ENCODE measurements around the gene UNC13A. TPM values are rescaled to one million over a fixed set of nuclear protein-coding genes. Genes with fewer than 3 reads are reported as not detected.

UNC13A gene
- total RNA-seq, 1 donor from 2014 or later: 1.3 TPM

DNA sequence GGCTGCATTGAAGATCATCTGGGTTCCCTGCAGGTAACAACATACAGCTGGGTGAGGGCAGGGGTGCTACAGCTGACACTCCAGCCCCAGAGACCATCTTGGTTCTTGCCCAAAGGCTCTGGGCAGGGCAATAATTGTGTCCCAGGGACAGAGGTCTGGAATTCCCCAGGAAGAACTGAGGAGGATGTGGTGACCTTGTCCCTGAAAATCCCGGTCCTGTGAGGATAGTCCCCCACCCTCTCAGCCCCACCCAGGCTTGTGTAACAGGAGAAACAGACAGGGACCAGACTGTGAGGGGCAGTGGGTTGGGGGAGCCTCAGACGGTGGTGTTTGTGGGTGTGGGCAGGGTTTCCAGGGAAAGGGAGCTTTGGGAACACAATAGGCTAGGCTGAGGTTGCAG lies 69.2 kb downstream of the UNC13A start:
- Histone ChIP-seq H3K36me3 (no peaks in the 10 kb centered on the region), H3K4me2 (no peak overlapping the region), H2AFZ (replicated peaks) (no peak overlapping the region), H3K9ac (no peak overlapping the region), H3F3A (ENCODE audit: low read depth) (peaks cover 20% of the 10 kb centered on the region), H3K4me3 (no peak overlapping the region), H3K27me3 (no peaks in the 10 kb centered on the region), H3K9me3 (ENCODE audit: low read depth) (no peaks in the 10 kb centered on the region), H4K20me1 (ENCODE audit: low read depth) (no peaks in the 10 kb centered on the region), H3K4me1 (peaks cover 8% of the 10 kb centered on the region), H3K27ac (no peak overlapping the region), H3K79me2 (ENCODE audit: low read depth) (no peaks in the 10 kb centered on the region)
- TF ChIP-seq CTCF (IDR thresholded peaks at IDR 0.05) (no peak), EZH2 (IDR thresholded peaks at IDR 0.05) (no peak), EZH2phosphoT487 (IDR thresholded peaks at IDR 0.05) (no peak)
- Mint-ChIP-seq H3K4me1 (peaks cover 5% of the 10 kb centered on the region), H3K36me3 (peaks cover 5% of the 10 kb centered on the region), H3K27me3 (ENCODE audit: insufficient read depth, low read depth) (peaks cover 9% of the 10 kb centered on the region), H3K27ac (no peak overlapping the region), H3K4me3 (no peak overlapping the region), H3K9me3 (peaks cover 14% of the 10 kb centered on the region)
- no peak for DNase-seq (ENCODE audit: low spot score)

DNA sequence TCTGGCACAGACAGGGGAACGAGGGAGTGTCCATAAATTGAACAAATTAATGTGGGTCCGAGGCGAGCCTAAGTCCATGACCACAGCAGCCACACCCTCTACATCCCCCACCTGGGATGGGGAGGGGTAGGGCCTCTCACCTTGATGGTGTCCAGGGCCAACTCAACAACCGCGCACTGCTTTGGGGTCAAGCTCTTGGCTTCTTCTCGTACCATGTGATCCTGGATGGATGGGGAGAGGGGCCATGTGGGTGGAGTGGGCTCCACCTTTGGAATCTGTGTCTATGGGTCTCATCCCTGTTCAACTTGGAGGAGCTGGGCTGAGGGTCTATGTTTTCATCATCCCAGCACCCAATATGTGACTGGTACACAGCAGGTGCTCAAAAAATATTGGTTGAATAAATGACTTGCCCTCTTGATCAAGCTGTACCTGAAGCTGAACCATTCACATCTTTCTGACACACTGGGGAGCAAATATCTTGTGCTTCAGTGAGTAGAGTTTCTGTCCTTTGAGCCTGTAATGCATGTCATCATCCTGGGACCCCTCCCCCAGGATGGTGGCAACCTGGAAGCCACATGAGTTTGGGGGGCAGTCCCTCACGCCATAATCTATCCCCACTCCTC lies 69.8 kb downstream of the UNC13A start:
- H3K4me1 ChIP-seq: peaks cover 8% of the 10 kb centered on the region
- Mint-ChIP-seq H3K4me3 (no peak overlapping the region), H3K36me3 (peaks cover 5% of the 10 kb centered on the region), H3K9me3 (peaks cover 14% of the 10 kb centered on the region), H3K4me1 (peaks cover 5% of the 10 kb centered on the region), H3K27me3 (ENCODE audit: insufficient read depth, low read depth) (peaks cover 9% of the 10 kb centered on the region), H3K27ac (no peak overlapping the region)
- no peak overlapping the region for H2AFZ ChIP-seq (replicated peaks)
- H3K27ac ChIP-seq: no peak overlapping the region
- H3K4me3 ChIP-seq: no peak overlapping the region
- TF ChIP-seq CTCF (IDR thresholded peaks at IDR 0.05) (no peak), EZH2 (IDR thresholded peaks at IDR 0.05) (no peak), EZH2phosphoT487 (IDR thresholded peaks at IDR 0.05) (no peak)
- peaks cover 20% of the 10 kb centered on the region for H3F3A ChIP-seq (ENCODE audit: low read depth)
- no peak for DNase-seq (ENCODE audit: low spot score)
- H3K4me2 ChIP-seq: no peak overlapping the region
- H3K9ac ChIP-seq: no peak overlapping the region
- H3K79me2 ChIP-seq (ENCODE audit: low read depth): no peaks in the 10 kb centered on the region
- no peaks in the 10 kb centered on the region for H3K9me3 ChIP-seq (ENCODE audit: low read depth)
- no peaks in the 10 kb centered on the region for H3K27me3 ChIP-seq
- H4K20me1 ChIP-seq (ENCODE audit: low read depth): no peaks in the 10 kb centered on the region
- H3K36me3 ChIP-seq: no peaks in the 10 kb centered on the region

- no peak for TF ChIP-seq EZH2phosphoT487 (IDR thresholded peaks at IDR 0.05)
- TF ChIP-seq CTCF (IDR thresholded peaks at IDR 0.05): no peak
- no peak for TF ChIP-seq EZH2 (IDR thresholded peaks at IDR 0.05)
- Histone ChIP-seq H3K4me2 (no peak overlapping the region), H3K4me1 (peaks cover 8% of the 10 kb centered on the region), H2AFZ (replicated peaks) (no peak overlapping the region), H3K27me3 (no peaks in the 10 kb centered on the region), H3K79me2 (ENCODE audit: low read depth) (no peaks in the 10 kb centered on the region), H3K9ac (no peak overlapping the region), H3K4me3 (no peak overlapping the region), H3F3A (ENCODE audit: low read depth) (peaks cover 20% of the 10 kb centered on the region), H3K27ac (no peak overlapping the region), H3K9me3 (ENCODE audit: low read depth) (no peaks in the 10 kb centered on the region), H4K20me1 (ENCODE audit: low read depth) (no peaks in the 10 kb centered on the region), H3K36me3 (no peaks in the 10 kb centered on the region)
- Mint-ChIP-seq H3K36me3 (peaks cover 5% of the 10 kb centered on the region), H3K4me3 (no peak overlapping the region), H3K9me3 (peaks cover 12% of the 10 kb centered on the region), H3K27me3 (ENCODE audit: insufficient read depth, low read depth) (peaks cover 6% of the 10 kb centered on the region), H3K27ac (no peak overlapping the region), H3K4me1 (peaks cover 5% of the 10 kb centered on the region)
- no peak for DNase-seq (ENCODE audit: low spot score)
Measured at GRCh38 chr19:17617807-17618192, 70.4 kb downstream of the UNC13A start.
